ENCODE data around the gene RGS9.

RGS9 gene

DNA sequence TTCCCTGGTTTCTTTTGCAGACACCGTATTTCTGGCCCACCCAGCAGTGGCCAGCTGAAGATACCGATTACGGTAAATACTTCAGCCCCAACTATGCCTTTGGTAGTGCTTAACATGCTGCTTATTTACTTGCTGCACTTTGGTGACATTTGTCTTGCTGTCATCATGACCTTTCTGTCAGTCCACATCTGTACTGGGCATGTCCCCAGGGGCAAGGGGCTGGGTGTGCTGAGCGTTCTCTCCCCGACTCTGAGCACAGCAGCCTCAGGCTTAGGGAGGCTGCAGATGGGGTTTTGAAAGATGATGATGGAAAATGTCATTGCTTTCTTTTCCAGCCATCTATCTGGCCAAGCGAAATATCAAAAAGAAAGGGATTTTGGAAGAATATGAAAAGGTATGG is 23.3 kb downstream of the RGS9 start:
- Histone ChIP-seq H3K4me2 (ENCODE audit: low read length) (no peak overlapping the region), H3K4me1 (ENCODE audit: control insufficient read depth, insufficient read depth, low read length) (peaks cover 8% of the 10 kb centered on the region), H3K27me3 (ENCODE audit: control insufficient read depth, insufficient read depth, low read length) (peaks cover 21% of the 10 kb centered on the region), H3K36me3 (ENCODE audit: insufficient read depth, low read length) (no peaks in the 10 kb centered on the region), H3K4me3 (ENCODE audit: low read length) (no peak overlapping the region), H3K9me3 (replicated peaks; ENCODE audit: low read length) (no peaks in the 10 kb centered on the region), H3K9ac (ENCODE audit: low read depth, low read length) (no peak overlapping the region)

DNA sequence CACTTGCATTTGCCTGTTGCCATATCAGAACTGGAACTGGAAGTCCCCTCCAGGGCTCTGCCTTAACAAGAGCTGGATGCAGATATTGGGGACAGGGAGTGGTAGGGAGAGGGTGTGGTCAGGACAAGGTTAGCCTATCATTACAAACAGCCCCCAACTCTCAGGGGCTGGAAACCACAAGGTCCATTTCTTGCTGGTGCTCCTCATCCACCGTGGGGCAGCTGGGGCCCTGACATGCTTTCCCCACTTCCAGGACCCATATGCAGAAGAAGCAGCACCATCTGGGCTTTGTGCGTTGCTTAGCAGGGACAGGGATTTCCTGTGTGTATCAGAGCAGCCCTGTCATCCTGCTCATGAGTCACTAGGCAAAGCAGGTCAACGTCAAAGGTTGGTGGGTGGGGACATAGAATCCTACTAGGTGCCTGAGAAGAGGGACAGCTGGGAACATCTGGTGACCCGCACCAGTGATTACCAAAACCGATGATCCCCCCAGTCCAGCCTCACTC is 26.9 kb downstream of the RGS9 start:
- Histone ChIP-seq H3K27me3 (ENCODE audit: control insufficient read depth, insufficient read depth, low read length) (peaks cover 4% of the 10 kb centered on the region), H3K9ac (ENCODE audit: low read depth, low read length) (no peak overlapping the region), H3K9me3 (replicated peaks; ENCODE audit: low read length) (no peaks in the 10 kb centered on the region), H3K4me3 (ENCODE audit: low read length) (no peak overlapping the region), H3K36me3 (ENCODE audit: insufficient read depth, low read length) (no peaks in the 10 kb centered on the region), H3K4me2 (ENCODE audit: low read length) (no peak overlapping the region), H3K4me1 (ENCODE audit: control insufficient read depth, insufficient read depth, low read length) (peaks cover 8% of the 10 kb centered on the region)

DNA sequence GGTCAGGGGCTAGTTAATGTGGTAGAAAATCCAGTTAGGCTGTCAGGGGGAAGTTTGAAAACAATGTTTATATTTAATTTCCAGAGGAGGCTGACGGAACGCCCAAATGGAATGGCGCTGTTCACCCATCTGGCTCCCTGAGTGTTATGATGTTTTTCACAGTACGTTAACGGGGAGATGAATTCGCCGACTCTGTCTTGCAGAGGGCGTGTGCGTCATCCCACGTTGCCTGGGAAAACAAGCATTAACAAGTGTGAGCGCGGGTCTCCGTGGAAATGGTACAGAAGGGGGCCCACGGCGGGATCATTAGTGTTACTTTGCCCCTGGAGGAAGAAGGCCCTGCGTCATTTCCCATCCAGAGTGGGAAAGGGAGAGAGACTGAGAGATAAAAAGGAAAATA is 29.6 kb downstream of the RGS9 start:
- Histone ChIP-seq H3K9me3 (replicated peaks; ENCODE audit: low read length) (no peaks in the 10 kb centered on the region), H3K36me3 (ENCODE audit: insufficient read depth, low read length) (no peaks in the 10 kb centered on the region), H3K27me3 (ENCODE audit: control insufficient read depth, insufficient read depth, low read length) (peaks cover 4% of the 10 kb centered on the region), H3K4me1 (ENCODE audit: control insufficient read depth, insufficient read depth, low read length) (peaks cover 8% of the 10 kb centered on the region), H3K4me3 (ENCODE audit: low read length) (no peak overlapping the region), H3K4me2 (ENCODE audit: low read length) (no peak overlapping the region), H3K9ac (ENCODE audit: low read depth, low read length) (no peak overlapping the region)

GRCh38 chr17:65167566-65167965 is 30.4 kb downstream of the RGS9 start:
- H3K27me3 ChIP-seq (ENCODE audit: control insufficient read depth, insufficient read depth, low read length) = peaks cover 4% of the 10 kb centered on the region
- H3K9ac ChIP-seq (ENCODE audit: low read depth, low read length) = no peak overlapping the region
- H3K4me3 ChIP-seq (ENCODE audit: low read length) = no peak overlapping the region
- no peaks in the 10 kb centered on the region for H3K9me3 ChIP-seq (replicated peaks; ENCODE audit: low read length)
- peaks cover 8% of the 10 kb centered on the region for H3K4me1 ChIP-seq (ENCODE audit: control insufficient read depth, insufficient read depth, low read length)
- H3K4me2 ChIP-seq (ENCODE audit: low read length) = no peak overlapping the region
- H3K36me3 ChIP-seq (ENCODE audit: insufficient read depth, low read length) = no peaks in the 10 kb centered on the region

GRCh38 chr17:65169691-65170090 is 32.5 kb downstream of the RGS9 start:
- peaks cover 4% of the 10 kb centered on the region for H3K27me3 ChIP-seq (ENCODE audit: control insufficient read depth, insufficient read depth, low read length)
- no peak overlapping the region for H3K4me2 ChIP-seq (ENCODE audit: low read length)
- no peak overlapping the region for H3K9ac ChIP-seq (ENCODE audit: low read depth, low read length)
- H3K4me1 ChIP-seq (ENCODE audit: control insufficient read depth, insufficient read depth, low read length) = peaks cover 8% of the 10 kb centered on the region
- H3K4me3 ChIP-seq (ENCODE audit: low read length) = no peak overlapping the region
- no peaks in the 10 kb centered on the region for H3K36me3 ChIP-seq (ENCODE audit: insufficient read depth, low read length)
- H3K9me3 ChIP-seq (replicated peaks; ENCODE audit: low read length) = no peaks in the 10 kb centered on the region

- no peak overlapping the region for H3K9ac ChIP-seq (ENCODE audit: low read depth, low read length)
- peaks cover 8% of the 10 kb centered on the region for H3K4me1 ChIP-seq (ENCODE audit: control insufficient read depth, insufficient read depth, low read length)
- no peaks in the 10 kb centered on the region for H3K9me3 ChIP-seq (replicated peaks; ENCODE audit: low read length)
- no peaks in the 10 kb centered on the region for H3K36me3 ChIP-seq (ENCODE audit: insufficient read depth, low read length)
- H3K4me3 ChIP-seq (ENCODE audit: low read length) = no peak overlapping the region
- H3K27me3 ChIP-seq (ENCODE audit: control insufficient read depth, insufficient read depth, low read length) = peaks cover 4% of the 10 kb centered on the region
- H3K4me2 ChIP-seq (ENCODE audit: low read length) = no peak overlapping the region
Observed at GRCh38 chr17:65170839-65171238, 33.7 kb downstream of the RGS9 start.

GRCh38 chr17:65171752-65172151 is 34.6 kb downstream of the RGS9 start:
- Histone ChIP-seq H3K4me3 (ENCODE audit: low read length) (no peak overlapping the region), H3K4me2 (ENCODE audit: low read length) (no peak overlapping the region), H3K9ac (ENCODE audit: low read depth, low read length) (no peak overlapping the region), H3K9me3 (replicated peaks; ENCODE audit: low read length) (no peaks in the 10 kb centered on the region), H3K27me3 (ENCODE audit: control insufficient read depth, insufficient read depth, low read length) (peaks cover 4% of the 10 kb centered on the region), H3K36me3 (ENCODE audit: insufficient read depth, low read length) (no peaks in the 10 kb centered on the region), H3K4me1 (ENCODE audit: control insufficient read depth, insufficient read depth, low read length) (peaks cover 8% of the 10 kb centered on the region)

- H3K36me3 ChIP-seq (ENCODE audit: insufficient read depth, low read length) = no peaks in the 10 kb centered on the region
- no peak overlapping the region for H3K4me3 ChIP-seq (ENCODE audit: low read length)
- H3K4me1 ChIP-seq (ENCODE audit: control insufficient read depth, insufficient read depth, low read length) = peaks cover 9% of the 10 kb centered on the region
- no peak overlapping the region for H3K4me2 ChIP-seq (ENCODE audit: low read length)
- H3K9me3 ChIP-seq (replicated peaks; ENCODE audit: low read length) = no peaks in the 10 kb centered on the region
- H3K27me3 ChIP-seq (ENCODE audit: control insufficient read depth, insufficient read depth, low read length) = peaks cover 4% of the 10 kb centered on the region
- H3K9ac ChIP-seq (ENCODE audit: low read depth, low read length) = no peak overlapping the region
Observed at GRCh38 chr17:65172496-65173136, 35.4 kb downstream of the RGS9 start.

GRCh38 chr17:65173284-65173793 is 36.2 kb downstream of the RGS9 start:
- Histone ChIP-seq H3K9ac (ENCODE audit: low read depth, low read length) (no peak overlapping the region), H3K36me3 (ENCODE audit: insufficient read depth, low read length) (no peaks in the 10 kb centered on the region), H3K9me3 (replicated peaks; ENCODE audit: low read length) (no peaks in the 10 kb centered on the region)

DNA sequence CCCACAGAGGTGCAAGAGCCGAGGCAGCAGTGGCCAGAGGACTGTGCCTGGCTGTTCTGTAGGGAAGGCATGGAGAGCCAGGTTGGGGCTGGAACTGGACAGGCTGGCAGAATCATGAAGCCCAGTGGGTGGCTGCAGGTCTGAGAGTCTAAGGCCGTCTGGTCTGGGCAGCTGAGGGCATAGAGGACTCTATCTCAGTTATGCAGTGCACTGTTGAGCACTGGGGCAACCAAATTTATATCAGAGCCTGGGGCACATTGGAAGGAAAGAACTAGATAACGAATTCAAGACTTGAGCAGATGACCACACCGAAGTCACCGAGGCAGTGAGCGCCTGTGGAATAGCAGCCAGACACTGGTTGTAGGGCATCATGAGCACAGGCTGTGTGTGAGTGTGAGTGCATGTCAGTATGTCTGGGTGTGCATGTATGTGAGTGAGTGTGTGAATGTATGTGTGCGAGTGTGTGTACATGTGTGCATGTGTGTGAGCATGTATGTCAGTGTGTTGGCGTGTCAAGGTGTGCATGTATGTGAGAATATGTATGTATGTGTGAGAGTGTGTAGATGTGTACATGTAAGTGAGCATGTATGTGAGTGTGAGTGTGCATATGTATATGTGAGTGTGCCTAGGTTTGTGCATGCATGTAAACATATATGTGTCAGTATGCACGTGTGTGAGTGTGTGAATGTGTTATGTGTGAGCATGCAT is 37.0 kb downstream of the RGS9 start:
- H3K4me3 ChIP-seq (ENCODE audit: low read length) = no peak overlapping the region
- no peak overlapping the region for H3K9ac ChIP-seq (ENCODE audit: low read depth, low read length)

More at GRCh38 chr17:65173284-65173793, 36.2 kb downstream of the RGS9 start:
- H3K4me3 ChIP-seq (ENCODE audit: low read length) = no peak overlapping the region
- H3K27me3 ChIP-seq (ENCODE audit: control insufficient read depth, insufficient read depth, low read length) = peaks cover 4% of the 10 kb centered on the region
- no peak overlapping the region for H3K4me2 ChIP-seq (ENCODE audit: low read length)
- peaks cover 15% of the 10 kb centered on the region for H3K4me1 ChIP-seq (ENCODE audit: control insufficient read depth, insufficient read depth, low read length)

DNA sequence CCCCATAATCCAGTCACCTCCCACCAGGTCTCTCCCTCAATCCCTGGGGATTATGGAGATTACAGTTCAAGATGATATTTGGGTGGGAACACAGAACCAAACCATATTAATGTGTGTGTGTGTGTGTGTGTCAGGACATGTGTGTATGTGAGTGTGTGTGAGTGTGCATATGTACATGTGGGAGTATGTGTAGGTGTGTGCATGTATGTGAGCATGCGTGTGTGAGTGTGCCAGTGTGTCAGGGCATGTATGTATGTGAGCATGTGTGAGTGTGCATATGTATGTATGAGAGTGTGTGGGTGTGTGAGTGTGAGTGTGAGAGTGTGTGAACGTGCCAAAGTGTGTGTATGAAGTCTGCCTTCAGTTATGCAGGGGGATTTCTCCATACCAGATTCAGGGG is 37.8 kb downstream of the RGS9 start:
- H3K4me2 ChIP-seq (ENCODE audit: low read length) = no peak overlapping the region
- no peaks in the 10 kb centered on the region for H3K27me3 ChIP-seq (ENCODE audit: control insufficient read depth, insufficient read depth, low read length)
- H3K4me3 ChIP-seq (ENCODE audit: low read length) = no peak overlapping the region
- no peaks in the 10 kb centered on the region for H3K9me3 ChIP-seq (replicated peaks; ENCODE audit: low read length)
- peaks cover 26% of the 10 kb centered on the region for H3K4me1 ChIP-seq (ENCODE audit: control insufficient read depth, insufficient read depth, low read length)
- H3K9ac ChIP-seq (ENCODE audit: low read depth, low read length) = no peak overlapping the region
- H3K36me3 ChIP-seq (ENCODE audit: insufficient read depth, low read length) = no peaks in the 10 kb centered on the region

More for the DNA sequence above, 37.0 kb downstream of the RGS9 start:
- peaks cover 20% of the 10 kb centered on the region for H3K4me1 ChIP-seq (ENCODE audit: control insufficient read depth, insufficient read depth, low read length)
- no peaks in the 10 kb centered on the region for H3K9me3 ChIP-seq (replicated peaks; ENCODE audit: low read length)
- H3K36me3 ChIP-seq (ENCODE audit: insufficient read depth, low read length) = no peaks in the 10 kb centered on the region
- no peak overlapping the region for H3K4me2 ChIP-seq (ENCODE audit: low read length)
- no peaks in the 10 kb centered on the region for H3K27me3 ChIP-seq (ENCODE audit: control insufficient read depth, insufficient read depth, low read length)
